Ovary (tissue), 9 donors: ENCODE data around the gene TCF4. TPM values are rescaled to one million over a fixed set of nuclear protein-coding genes. Genes with fewer than 3 reads are reported as not detected.

ENCODE experiments used
- DNase-seq, 5 donors: peaks; one replicate each; pipeline ENCODE4 v3.0.0-alpha.2; 2019 to 2020
- H3K27ac ChIP-seq, 2 donors: fragments of 200-600 bp; one replicate each; pipeline versions ENCODE4 v1.5.1 to v1.8.0; 2019 to 2022
- H3K27me3 ChIP-seq: fragments of 200-600 bp; one replicate; pipeline ENCODE4 v1.8.0; 2022
- H3K36me3 ChIP-seq: fragments of 200-600 bp; sonication (generic); one replicate; pipeline ENCODE4 v1.5.1; 2019
- H3K4me1 ChIP-seq: one replicate; pipeline ENCODE4 v1.8.1; 2013; ENCODE audit warnings: mild to moderate bottlenecking, moderate library complexity; ENCODE audit not compliant: insufficient read depth
- H3K4me3 ChIP-seq: fragments of 200-600 bp; sonication (generic); one replicate; pipeline ENCODE4 v1.5.1; 2017
- H3K9me3 ChIP-seq, 2 donors: fragments of 200-600 bp in 1 of 2; sonication (generic) in 1 of 2; one replicate each; pipeline versions ENCODE4 v1.5.1 to v1.8.1; 2013 to 2019; ENCODE audit warnings: mild to moderate bottlenecking in 1 of 2, moderate library complexity in 1 of 2
- EP300 ChIP-seq: sonication (generic); formaldehyde crosslinking; IDR thresholded peaks from one replicate; pipeline ENCODE4 v1.6.1; 2017; ENCODE audit warnings: antibody characterized with exemption
- POLR2A ChIP-seq: fragments of 450-650 bp; IDR thresholded peaks from one replicate; pipeline ENCODE4 v1.6.1; 2017; ENCODE audit warnings: antibody characterized with exemption, mild to moderate bottlenecking, moderate library complexity
- WGBS, 3 donors: extraction: QIAGEN DNeasy Blood & Tissue Kit in 1 of 3; methylation state at CpG; one replicate each; pipeline versions ENCODE4 v1.1.5 to v1.1.7; 2013 to 2017; 5-methylcytosine and 5-hydroxymethylcytosine counted together
- intact Hi-C, 4 donors: fragments of 100-400 bp; cut with DNase I; formaldehyde crosslinking; loops; one replicate each; pipeline versions ENCODE4 v1.11.0 to v1.15.1; 2022 to 2023
- polyA plus RNA-seq, 2 donors: library from polyadenylated mRNA; stranded (reverse); fragments of 200-250 nt in 1 of 2; fragments of 350-450 nt in 1 of 2; fragmentation: Illumina TruSeq in 1 of 2; extraction: RNeasy Lipid Tissue Mini Kit (QIAGEN cat#74804) in 1 of 2; gene quantifications; one replicate each; pipeline ENCODE4 v1.2.3, GENCODE V29; 2013 to 2014
- total RNA-seq, 7 donors: library from RNA; depleted of rRNA in 2 of 7; stranded (reverse); fragments of >200 nt in 2 of 7; fragmentation: NEBNext Ultra II Directional in 3 of 7; extraction: Animal tissue kit (Norgen Biotek cat#: 25700) in 3 of 7; gene quantifications; one replicate each; pipeline versions ENCODE4 v1.1.0 to v1.2.4, GENCODE V29; 2016 to 2023
- TF ChIP-seq, protein P1 (sequence below), 3 donors: fragments of 450-650 bp in 2 of 3; fragments of 200-600 bp in 1 of 3; IDR thresholded peaks; one replicate each; pipeline versions ENCODE4 v1.5.1 to v1.8.0; 2016 to 2022; ENCODE audit warnings: antibody characterized with exemption in 3 of 3, mild to moderate bottlenecking in 1 of 3
- donor health status: DM: no; HTN: no; CAD: no; lungs with moderate emphysema.
- donor health status: DM: no; HTN: no; CAD: no.
- donor health status: Bipolar disorder and iron deficiency.
- donor health status: DM: yes; HTN: yes; CAD: no.
- donor health status: DM: no; HTN: no; CAD: no.
- donor health status: DM: yes; HTN: yes; CAD: no.

Gene TCF4
- total and polyA plus RNA-seq, 9 donors: 36.5 to 131 (median 112) TPM

- Histone ChIP-seq H3K27ac (no peak overlapping the region), H3K27me3 (no peaks in the 10 kb centered on the region), H3K4me3 (no peak overlapping the region), H3K9me3 (no peaks in the 10 kb centered on the region), H3K4me1 (peaks cover 3% of the 10 kb centered on the region), H3K36me3 (no peaks in the 10 kb centered on the region)
- TF ChIP-seq EP300 (no peak), POLR2A (no peak)
- TF ChIP-seq, protein P1, sequence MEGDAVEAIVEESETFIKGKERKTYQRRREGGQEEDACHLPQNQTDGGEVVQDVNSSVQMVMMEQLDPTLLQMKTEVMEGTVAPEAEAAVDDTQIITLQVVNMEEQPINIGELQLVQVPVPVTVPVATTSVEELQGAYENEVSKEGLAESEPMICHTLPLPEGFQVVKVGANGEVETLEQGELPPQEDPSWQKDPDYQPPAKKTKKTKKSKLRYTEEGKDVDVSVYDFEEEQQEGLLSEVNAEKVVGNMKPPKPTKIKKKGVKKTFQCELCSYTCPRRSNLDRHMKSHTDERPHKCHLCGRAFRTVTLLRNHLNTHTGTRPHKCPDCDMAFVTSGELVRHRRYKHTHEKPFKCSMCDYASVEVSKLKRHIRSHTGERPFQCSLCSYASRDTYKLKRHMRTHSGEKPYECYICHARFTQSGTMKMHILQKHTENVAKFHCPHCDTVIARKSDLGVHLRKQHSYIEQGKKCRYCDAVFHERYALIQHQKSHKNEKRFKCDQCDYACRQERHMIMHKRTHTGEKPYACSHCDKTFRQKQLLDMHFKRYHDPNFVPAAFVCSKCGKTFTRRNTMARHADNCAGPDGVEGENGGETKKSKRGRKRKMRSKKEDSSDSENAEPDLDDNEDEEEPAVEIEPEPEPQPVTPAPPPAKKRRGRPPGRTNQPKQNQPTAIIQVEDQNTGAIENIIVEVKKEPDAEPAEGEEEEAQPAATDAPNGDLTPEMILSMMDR (IDR thresholded peaks at IDR 0.05): no peak
- DNase-seq: no peak
- 92 to 93% (median 92%) methylated on average over 3 of the region's 3 CpGs for WGBS, 3 donors
- intact Hi-C loops: loop anchor here (10.0 kb wide), 3 partner anchors 177 to 1337 kb away; no protein-coding TSS in a partner anchor
Measured at GRCh38 chr18:55237660-55238059, 350.3 kb downstream of the TCF4 start.

DNA sequence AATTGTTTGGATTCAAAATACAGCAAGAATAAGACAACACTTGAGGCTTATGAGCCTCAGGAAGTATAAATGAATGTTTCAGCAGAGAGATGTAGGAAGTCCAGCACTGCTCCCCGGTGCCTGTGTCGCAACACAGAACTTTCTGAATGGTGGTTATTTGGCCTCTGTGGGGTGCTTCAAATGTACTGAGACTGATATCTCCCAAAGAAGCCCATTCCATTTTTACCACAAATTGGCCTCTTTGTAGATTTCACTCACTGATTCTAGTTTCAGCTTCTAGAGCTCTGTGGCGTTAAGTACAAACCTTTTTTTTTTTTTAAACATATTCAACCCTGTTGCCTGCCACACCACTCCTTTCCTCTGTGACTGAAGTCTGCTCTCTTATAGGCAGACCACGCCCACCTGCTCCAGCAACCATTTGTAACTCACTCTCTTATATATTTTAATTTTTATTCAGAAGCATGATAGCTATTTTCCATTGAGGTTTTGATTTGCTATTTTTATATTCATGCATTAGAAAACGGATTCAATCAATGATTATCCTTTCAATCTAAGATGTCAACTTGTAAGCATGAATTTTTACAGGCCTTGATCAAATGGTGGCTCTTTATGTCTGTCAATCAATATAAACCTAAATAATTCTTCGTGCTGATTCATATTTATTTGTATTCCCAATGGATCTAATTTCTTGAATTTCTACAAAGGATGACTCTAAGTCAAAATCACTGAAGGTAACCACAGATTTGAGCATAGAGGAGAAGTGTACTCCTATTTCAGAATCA lies 351.7 kb downstream of the TCF4 start:
- no peak overlapping the region for H3K27ac ChIP-seq
- 79 to 91% (median 89%) methylated on average over 6 of the region's 6 CpGs for WGBS, 3 donors

GRCh38 chr18:55235094-55235461 lies 352.9 kb downstream of the TCF4 start:
- Histone ChIP-seq H3K27me3 (no peaks in the 10 kb centered on the region), H3K9me3 (no peaks in the 10 kb centered on the region), H3K4me3 (no peak overlapping the region), H3K27ac (no peak overlapping the region), H3K4me1 (peaks cover 2% of the 10 kb centered on the region), H3K36me3 (no peaks in the 10 kb centered on the region)
- TF ChIP-seq EP300: no peak
- no peak for TF ChIP-seq POLR2A
- TF ChIP-seq, protein P1 (IDR thresholded peaks at IDR 0.05): no peak
- no peak for DNase-seq
- intact Hi-C loops: loop anchor here (10.0 kb wide), 3 partner anchors 180 to 1340 kb away; no protein-coding TSS in a partner anchor
- WGBS, 3 donors: 60 to 66% (median 64%) methylated on average over 3 of the region's 3 CpGs

More for the DNA sequence above, 351.7 kb downstream of the TCF4 start:
- H3K4me1 ChIP-seq: peaks cover 3% of the 10 kb centered on the region
- H3K4me3 ChIP-seq: no peak overlapping the region
- no peaks in the 10 kb centered on the region for H3K9me3 ChIP-seq
- H3K27me3 ChIP-seq: no peaks in the 10 kb centered on the region
- intact Hi-C loops: loop anchor here (10.0 kb wide), 3 partner anchors 178 to 1338 kb away; no protein-coding TSS in a partner anchor
- DNase-seq: no peak
- no peaks in the 10 kb centered on the region for H3K36me3 ChIP-seq
- TF ChIP-seq, protein P1 (IDR thresholded peaks at IDR 0.05): no peak
- no peak for TF ChIP-seq POLR2A
- TF ChIP-seq EP300: no peak

DNA sequence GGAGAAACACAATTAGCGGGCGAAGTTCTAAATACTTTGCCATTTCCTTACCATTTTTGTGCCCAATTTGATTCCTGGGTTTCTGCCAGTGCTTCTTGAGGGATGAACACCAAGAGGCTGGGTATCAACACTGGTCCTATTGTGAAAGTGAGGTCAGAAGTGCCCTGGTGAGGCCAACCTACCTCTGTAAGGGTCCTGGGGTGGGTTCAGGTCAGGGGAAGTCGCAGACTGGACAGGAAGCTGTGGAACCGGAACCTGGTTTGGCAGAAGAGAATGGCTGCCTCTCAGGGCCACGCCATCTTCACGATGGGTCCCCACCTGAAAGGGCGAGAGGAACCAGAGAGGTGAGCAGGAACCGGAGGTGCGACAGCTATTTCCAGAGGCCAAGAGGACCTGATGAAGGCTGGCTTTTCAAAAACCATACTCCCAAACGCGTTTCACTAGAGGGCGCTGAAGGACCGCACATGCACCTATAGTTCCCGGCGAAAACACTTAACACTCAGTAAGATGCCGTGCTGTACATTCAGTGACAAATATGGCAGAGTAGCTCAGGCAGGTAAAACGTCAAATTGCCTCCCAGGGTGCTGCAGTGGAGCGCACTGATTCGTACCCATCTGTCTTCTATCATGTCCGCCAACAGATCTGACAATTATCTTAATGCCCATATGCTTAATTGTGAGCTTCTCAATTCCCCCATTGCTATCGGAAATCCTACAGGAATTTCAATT lies 353.5 kb downstream of the TCF4 start:
- no peak for TF ChIP-seq POLR2A
- TF ChIP-seq, protein P1 (IDR thresholded peaks at IDR 0.05): peak; percentile 41 to 80 (median 68)
- Histone ChIP-seq H3K4me1 (peaks cover 2% of the 10 kb centered on the region), H3K27ac (no peak overlapping the region), H3K36me3 (no peaks in the 10 kb centered on the region), H3K4me3 (no peak overlapping the region), H3K27me3 (no peaks in the 10 kb centered on the region), H3K9me3 (no peaks in the 10 kb centered on the region)
- 38 to 40% (median 38%) methylated on average over 21 of the region's 21 CpGs for WGBS, 3 donors
- peak; percentile 67 to 86 (median 80) for DNase-seq
- intact Hi-C loops: loop anchor here (5.0 to 10.0 kb wide), 5 partner anchors 180 to 1343 kb away; no protein-coding TSS in a partner anchor
